Activated CD4-positive, alpha-beta T cell treated with anti-CD3 and anti-CD28 coated beads for 4 hours (primary cell): ENCODE data around the gene TMEM218.

Source experiments
- DNase-seq, 2 donors: peaks; one replicate each; pipeline ENCODE4 v3.0.0-alpha.2; 2020

The TMEM218 gene

GRCh38 chr11:125049164-125049792 is 62.1 kb downstream of the TMEM218 start:
- DNase-seq: no peak
